Activated CD4-positive, alpha-beta T cell treated with anti-CD3 and anti-CD28 coated beads, Interleukin-2, amount 50 U/mL, for 24 hours (primary cell): Measurements from ENCODE around the gene SPECC1.
"Not testable (repeated sequence)": the region's sequence is repeated elsewhere in the genome, so short reads cannot be mapped to it uniquely, and the experiment has no call there.

Experiments used
- DNase-seq, 2 donors: peaks; one replicate each; pipeline ENCODE4 v3.0.0-alpha.2; 2020; ENCODE audit warnings: low read depth in 1 of 2, low spot score in 1 of 2

The SPECC1 gene

GRCh38 chr17:20009302-20010098, at the start of gene SPECC1:
Gene SPECC1 (plus strand): TSS chr17:20009359. CDS start chr17:20096652, 87,293 bp downstream.
- peak; percentile 74 to 91 for DNase-seq

DNA sequence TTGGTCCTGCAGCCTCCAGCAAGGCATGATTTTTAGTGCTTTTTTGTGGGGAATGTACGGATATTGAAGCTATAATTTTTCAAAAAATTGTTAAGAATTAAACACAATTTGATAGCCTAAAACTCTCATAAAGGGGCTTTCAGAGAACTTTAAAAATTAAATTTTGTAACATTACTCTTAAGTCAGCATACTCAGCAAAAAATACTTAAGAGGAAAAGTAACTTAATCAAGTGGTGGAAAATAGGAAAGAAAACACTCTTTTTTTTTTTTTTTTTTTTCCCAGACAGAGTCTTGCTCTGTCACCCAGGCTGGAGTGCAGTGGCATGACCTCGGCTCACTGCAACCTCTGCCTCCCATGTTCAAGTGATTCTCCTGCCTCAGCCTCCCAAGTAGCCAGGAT, 46.2 kb upstream of the SPECC1 start:
- DNase-seq: not testable (repeated sequence)

DNA sequence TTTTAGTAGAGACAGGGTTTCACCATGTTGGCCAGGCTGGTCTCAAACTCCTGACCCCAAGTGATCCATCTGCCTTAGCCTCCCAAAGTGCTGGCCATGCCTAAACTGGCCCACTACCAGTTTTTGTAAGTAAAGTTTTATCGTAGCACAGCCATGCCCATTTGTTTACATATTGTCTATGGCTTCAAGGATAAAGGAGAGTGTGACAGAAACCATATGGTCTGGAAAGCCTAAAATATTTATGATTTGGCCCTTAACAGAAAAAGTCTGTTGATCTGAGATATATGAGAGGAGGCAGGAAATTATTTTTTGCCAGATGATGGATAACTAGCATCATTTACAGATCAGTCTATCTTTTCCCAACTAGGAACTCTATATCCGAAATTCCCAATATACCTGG, 36.0 kb upstream of the SPECC1 start:
- no peak for DNase-seq

- DNase-seq: no peak
Measured at GRCh38 chr17:19975601-19976000, 33.6 kb upstream of the SPECC1 start.

GRCh38 chr17:19977293-19978208, 31.6 kb upstream of the SPECC1 start, which contains the start of gene AKAP10:
Gene AKAP10 (minus strand): TSS chr17:19977828. CDS start chr17:19977679, 149 bp downstream.
- peak; percentile 91 to 94 for DNase-seq

DNA sequence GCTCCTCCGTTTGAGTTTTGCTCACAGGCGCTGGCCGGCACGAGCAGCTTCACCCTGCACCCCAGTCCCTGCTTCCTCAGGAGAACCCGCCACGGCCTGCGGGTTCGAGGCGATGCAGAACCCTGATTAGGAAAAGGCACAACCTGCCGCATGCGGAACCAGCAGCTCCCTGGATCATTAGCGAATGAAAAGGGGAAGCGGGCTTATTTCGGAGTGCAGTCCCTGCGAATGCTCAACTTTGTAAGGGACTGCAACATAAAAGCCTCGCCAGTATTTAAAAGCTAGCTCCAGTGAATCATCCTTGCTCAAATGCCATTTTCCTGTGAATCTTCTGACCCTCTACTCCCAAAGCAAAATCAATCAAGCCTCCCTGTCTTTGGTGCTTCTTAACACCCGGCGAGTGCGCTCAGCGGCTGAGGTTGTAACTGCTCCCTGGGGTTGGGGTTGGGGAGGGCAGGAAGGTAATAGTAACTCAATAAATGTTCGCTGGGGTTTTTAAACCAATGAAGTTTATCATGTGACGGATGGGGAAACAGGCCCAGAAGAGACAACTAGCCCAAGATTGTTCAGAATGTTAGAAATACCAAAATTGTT, 30.9 kb upstream of the SPECC1 start:
- DNase-seq: peak in 1 of 2 donors; percentile 23

DNA sequence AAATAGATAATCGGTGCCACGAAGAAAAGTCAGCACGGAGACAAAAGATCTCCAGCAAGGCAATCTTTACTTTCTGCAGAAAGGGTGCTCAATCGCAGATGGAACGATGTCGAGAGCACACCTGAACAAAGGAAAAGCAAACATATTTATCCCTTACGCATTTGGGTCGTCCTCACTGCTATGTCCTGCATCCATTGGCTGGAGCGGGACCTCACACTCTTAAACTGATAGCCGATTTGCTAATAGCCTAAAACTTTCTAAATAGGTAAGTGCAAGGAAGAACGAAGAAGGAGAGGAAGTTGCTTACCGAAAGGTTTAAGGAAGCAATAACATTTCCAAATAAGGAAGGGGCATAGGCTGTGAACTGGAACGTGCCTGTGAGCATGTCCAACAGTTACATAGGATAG, 30.4 kb upstream of the SPECC1 start:
- no peak for DNase-seq

- DNase-seq: no peak
Measured at GRCh38 chr17:19979917-19980770, 29.0 kb upstream of the SPECC1 start.

DNA sequence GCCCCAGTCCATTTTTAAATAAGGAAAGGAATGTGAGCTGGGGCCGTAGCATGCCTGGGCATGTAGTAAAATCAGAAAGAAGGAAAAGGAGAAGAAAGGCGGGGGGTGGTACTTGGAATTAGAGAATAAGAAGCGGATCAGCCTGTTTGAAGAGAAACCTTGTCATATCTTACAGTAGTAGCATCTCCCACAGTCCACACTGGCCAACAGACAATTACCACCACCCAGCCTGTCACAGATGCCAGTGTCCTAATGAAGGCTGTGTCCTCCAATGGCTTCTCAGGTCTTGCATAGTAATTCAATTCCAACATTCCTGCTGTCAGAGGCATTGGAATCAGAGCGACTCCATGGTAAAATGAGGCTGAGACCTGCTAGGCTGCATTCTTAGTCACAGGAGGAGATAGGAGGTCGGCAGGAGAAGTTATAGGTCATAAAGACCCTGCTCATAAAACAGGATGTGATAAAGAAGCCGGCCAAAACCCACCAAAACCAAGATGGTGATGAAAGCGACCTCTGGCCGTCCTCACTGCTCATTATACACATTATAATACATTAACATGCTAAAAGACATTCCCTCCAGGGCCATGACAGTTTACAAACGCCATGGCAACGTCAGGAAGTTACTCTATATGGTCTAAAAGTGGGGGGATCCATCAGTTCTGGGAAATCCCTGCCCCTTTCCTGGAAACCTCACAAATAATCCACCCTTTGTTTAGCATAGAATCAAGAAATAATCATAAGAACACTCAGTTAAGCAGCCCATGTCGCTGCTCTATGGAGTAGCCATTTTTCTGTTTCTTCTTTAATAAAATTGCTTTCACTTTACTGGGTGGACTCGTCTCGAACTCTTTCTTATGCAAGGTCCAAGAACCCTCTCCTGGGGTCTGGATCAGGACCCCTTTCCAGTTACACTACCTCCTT, 22.0 kb upstream of the SPECC1 start:
- DNase-seq: no peak

GRCh38 chr17:19987897-19988296, 21.3 kb upstream of the SPECC1 start:
- no peak for DNase-seq

GRCh38 chr17:19991252-19991885, 17.8 kb upstream of the SPECC1 start:
- no peak for DNase-seq

GRCh38 chr17:19992803-19993713, 16.1 kb upstream of the SPECC1 start:
- DNase-seq: peak; percentile 50 to 73

DNA sequence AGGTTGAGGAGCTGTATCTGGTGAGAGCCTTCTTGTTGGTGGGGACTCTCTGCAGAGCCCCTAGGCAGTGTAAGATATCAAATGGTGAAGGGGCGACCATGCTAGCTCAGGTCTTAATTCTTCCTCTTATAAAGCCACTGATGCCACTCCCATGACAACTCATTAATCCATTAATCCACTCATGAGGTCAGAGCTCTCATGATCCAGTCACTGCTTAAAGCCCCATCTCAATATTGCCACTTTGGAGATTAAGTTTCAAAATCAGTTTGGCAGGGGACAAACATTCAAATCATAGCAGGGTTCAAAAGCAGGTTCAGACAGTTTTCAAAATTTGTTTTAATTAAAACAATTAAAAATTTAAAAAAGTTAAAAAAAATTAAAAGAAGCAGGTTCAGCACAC, 13.1 kb upstream of the SPECC1 start:
- DNase-seq: no peak

GRCh38 chr17:19996502-19996901, 12.7 kb upstream of the SPECC1 start:
- DNase-seq: no peak

- DNase-seq: no peak
Measured at GRCh38 chr17:20008242-20009051, 712 bp upstream of the SPECC1 start.

DNA sequence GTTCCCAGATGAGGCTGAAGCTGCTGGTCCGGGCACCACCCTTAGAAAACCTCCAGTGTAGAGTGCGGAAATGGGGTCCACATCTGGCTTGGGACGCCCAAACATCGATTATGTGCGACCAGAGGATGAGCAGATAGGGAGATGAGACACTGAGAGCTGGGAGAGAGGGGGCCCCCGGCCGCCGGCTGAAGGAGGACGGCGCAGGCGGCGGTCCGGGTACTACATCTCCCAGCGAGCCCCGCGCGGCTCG, 182 bp upstream of the SPECC1 start:
- no peak for DNase-seq

DNA sequence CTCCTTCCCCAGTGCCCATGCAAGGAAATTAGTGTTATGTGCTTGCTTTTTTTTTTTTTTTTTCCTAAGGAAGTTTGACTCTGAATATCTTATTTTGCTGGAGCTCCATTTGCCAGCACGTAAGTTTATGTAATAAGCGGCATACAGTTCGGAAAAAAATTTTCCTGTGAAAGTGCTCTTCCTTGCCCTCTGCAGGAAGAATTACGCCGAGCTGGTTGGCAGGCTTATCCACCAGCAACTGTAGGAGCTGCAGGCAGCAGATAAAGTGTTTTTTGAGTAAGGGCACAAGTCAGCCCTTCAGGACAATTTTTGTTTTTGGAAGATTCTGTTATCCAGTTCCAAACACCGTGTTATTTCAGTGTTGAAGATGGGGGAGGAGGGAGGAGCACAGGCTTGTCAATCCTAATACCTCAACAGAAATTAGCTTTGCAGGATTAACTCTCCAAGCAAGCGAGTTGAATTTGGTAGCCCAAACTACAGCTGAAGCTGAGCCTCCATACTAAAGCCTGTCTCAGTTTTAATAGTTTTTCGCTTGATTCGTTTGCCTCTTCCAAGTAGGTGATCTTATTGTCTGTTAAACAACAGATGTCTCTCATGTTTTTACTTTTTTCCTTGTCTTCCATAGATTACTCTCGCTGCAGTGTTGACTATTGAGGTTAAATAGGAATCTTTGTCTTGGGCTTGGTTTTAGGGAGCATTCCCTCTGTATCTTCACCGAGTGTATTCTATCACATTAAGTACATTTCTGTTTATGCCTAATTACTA, 1.1 kb downstream of the SPECC1 start:
- DNase-seq: no peak
